ENCODE data around the gene OTOP2.

DNA sequence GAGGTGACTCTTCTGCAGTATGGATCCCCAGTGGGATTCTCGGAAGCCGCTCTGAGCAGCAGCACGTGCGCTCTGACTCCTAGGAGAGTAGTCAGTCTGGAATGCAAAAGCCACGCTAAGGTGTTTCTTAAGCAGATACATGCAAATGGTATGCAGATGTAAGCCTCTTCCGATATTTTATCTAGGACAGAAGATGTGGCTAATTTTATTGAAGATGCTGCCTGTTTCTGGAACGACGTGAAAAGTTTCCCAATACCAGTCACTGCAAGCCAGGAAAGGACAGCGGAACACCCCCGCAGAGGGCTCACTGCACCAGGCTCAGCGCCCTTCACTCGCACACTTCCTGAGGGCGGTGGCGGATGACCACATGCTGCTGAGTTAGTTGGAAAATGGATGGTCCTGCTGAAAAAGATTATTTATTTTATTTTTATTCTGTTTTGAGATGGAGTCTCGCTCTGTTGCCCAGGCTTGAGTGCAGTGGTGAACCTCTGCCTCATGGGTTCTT, 40.8 kb upstream of the OTOP2 start:
- TF ChIP-seq, protein P1, sequence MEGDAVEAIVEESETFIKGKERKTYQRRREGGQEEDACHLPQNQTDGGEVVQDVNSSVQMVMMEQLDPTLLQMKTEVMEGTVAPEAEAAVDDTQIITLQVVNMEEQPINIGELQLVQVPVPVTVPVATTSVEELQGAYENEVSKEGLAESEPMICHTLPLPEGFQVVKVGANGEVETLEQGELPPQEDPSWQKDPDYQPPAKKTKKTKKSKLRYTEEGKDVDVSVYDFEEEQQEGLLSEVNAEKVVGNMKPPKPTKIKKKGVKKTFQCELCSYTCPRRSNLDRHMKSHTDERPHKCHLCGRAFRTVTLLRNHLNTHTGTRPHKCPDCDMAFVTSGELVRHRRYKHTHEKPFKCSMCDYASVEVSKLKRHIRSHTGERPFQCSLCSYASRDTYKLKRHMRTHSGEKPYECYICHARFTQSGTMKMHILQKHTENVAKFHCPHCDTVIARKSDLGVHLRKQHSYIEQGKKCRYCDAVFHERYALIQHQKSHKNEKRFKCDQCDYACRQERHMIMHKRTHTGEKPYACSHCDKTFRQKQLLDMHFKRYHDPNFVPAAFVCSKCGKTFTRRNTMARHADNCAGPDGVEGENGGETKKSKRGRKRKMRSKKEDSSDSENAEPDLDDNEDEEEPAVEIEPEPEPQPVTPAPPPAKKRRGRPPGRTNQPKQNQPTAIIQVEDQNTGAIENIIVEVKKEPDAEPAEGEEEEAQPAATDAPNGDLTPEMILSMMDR (conservative IDR thresholded peaks at IDR 0.05; ENCODE audit: low read depth, low read length): no peak
- TF ChIP-seq EZH2 (IDR thresholded peaks at IDR 0.05; ENCODE audit: low read length, unreplicated experiment) (no peak), EZH2phosphoT487 (IDR thresholded peaks at IDR 0.05; ENCODE audit: borderline replicate concordance, low read length) (no peak)

All from PC-3 (cell line).